ENCODE results near the gene C2orf69. TPM values are rescaled to one million over a fixed set of nuclear protein-coding genes. Genes with fewer than 3 reads are reported as not detected.

Gene C2orf69
- polyA plus RNA-seq, 3 donors = 5.5 to 9.4 (median 6.9) TPM

DNA sequence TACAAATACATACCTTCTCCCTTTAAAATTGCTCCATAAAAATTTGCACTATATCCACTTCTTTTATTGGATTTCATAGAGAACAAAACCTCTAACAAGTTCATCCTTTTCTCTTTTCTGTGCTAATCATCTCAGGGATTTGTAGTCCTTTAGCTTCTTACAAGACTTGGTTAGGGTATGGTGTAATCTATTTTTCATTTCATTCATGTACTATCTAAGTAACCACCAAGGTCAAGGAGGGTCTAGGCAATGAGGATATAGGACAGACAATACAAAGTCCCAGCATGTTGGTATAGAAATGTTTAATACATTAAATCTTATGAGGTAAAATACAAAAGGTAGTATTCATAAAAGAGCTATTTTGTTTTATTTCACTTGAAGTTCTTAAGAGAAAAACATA is 17.5 kb downstream of the C2orf69 start:
- no peaks in the 10 kb centered on the region for H3K27me3 ChIP-seq (ENCODE audit: control insufficient read depth in 2 of 2, insufficient read depth in 2 of 2, low read length in 2 of 2)
- DNase-seq = no peak
- H3K4me1 Mint-ChIP-seq = no peaks in the 10 kb centered on the region
- peaks cover 6% of the 10 kb centered on the region for H4K20me1 ChIP-seq (ENCODE audit: insufficient read depth, low read length)
- no peak overlapping the region for H3K27ac ChIP-seq (ENCODE audit: low read depth in 1 of 2, low read length in 2 of 2)
- no peak overlapping the region for H3K27ac Mint-ChIP-seq
- no peaks in the 10 kb centered on the region for H3K4me1 ChIP-seq (ENCODE audit: control insufficient read depth in 1 of 2, insufficient read depth in 2 of 2, low read length in 2 of 2)
- intact Hi-C loops (cut with micrococcal nuclease) = no loop called here
- H3K4me3 Mint-ChIP-seq = no peak overlapping the region
- peaks cover 44 to 74% of the 10 kb centered on the region in 2 donors for H3K36me3 ChIP-seq (replicated peaks in 1 of 2; ENCODE audit: control insufficient read depth in 1 of 2, insufficient read depth in 2 of 2, low read length in 2 of 2)
- H3K9ac ChIP-seq (ENCODE audit: insufficient read depth, low read length, poor library complexity, severe bottlenecking) = no peak overlapping the region
- H2AFZ ChIP-seq (ENCODE audit: insufficient read depth, low read depth, low read length, poor library complexity, severe bottlenecking) = no peak overlapping the region
- H3K79me2 ChIP-seq (ENCODE audit: insufficient read depth, low read length) = peaks cover 24% of the 10 kb centered on the region
- no peaks in the 10 kb centered on the region for H3K27me3 Mint-ChIP-seq (ENCODE audit: low read depth in 3 of 3)
- no peak overlapping the region for H3K4me3 ChIP-seq (replicated peaks in 1 of 3; ENCODE audit: low read depth in 2 of 3, low read length in 3 of 3)
- no peaks in the 10 kb centered on the region for H3K9me3 ChIP-seq (replicated peaks in 1 of 2; ENCODE audit: control insufficient read depth in 1 of 2, insufficient read depth in 1 of 2, low read length in 2 of 2)
- no peaks in the 10 kb centered on the region for H3K9me3 Mint-ChIP-seq
- TF ChIP-seq, protein P1, sequence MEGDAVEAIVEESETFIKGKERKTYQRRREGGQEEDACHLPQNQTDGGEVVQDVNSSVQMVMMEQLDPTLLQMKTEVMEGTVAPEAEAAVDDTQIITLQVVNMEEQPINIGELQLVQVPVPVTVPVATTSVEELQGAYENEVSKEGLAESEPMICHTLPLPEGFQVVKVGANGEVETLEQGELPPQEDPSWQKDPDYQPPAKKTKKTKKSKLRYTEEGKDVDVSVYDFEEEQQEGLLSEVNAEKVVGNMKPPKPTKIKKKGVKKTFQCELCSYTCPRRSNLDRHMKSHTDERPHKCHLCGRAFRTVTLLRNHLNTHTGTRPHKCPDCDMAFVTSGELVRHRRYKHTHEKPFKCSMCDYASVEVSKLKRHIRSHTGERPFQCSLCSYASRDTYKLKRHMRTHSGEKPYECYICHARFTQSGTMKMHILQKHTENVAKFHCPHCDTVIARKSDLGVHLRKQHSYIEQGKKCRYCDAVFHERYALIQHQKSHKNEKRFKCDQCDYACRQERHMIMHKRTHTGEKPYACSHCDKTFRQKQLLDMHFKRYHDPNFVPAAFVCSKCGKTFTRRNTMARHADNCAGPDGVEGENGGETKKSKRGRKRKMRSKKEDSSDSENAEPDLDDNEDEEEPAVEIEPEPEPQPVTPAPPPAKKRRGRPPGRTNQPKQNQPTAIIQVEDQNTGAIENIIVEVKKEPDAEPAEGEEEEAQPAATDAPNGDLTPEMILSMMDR (IDR thresholded peaks at IDR 0.05) = no peak
- H3K36me3 Mint-ChIP-seq = peaks cover 48 to 62% of the 10 kb centered on the region in 2 donors
- no peak overlapping the region for H3K4me2 ChIP-seq (replicated peaks; ENCODE audit: extremely low read depth, low read length, poor library complexity, severe bottlenecking)

DNA sequence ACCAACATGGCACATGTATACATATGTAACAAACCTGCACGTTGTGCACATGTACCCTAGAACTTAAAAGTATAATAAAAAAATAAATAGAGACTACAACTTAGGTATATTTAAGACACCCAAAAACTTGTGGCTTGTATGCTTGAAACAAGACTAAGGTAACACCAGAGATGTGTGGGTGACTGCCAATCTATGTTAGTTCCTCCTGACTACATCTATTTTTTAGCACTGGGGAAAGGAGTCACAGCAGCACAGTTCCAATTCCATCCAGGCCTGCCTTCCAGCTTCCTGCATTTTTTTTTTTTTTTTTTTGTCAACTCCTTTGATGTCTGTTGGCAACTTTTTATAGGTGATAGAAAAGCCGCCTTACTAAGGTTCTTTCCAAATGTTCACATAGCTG is 18.2 kb downstream of the C2orf69 start:
- no peaks in the 10 kb centered on the region for H3K27me3 ChIP-seq (ENCODE audit: control insufficient read depth in 2 of 2, insufficient read depth in 2 of 2, low read length in 2 of 2)
- H3K4me3 Mint-ChIP-seq = no peak overlapping the region
- H3K27ac ChIP-seq (ENCODE audit: low read depth in 1 of 2, low read length in 2 of 2) = no peak overlapping the region
- H3K4me3 ChIP-seq (replicated peaks in 1 of 3; ENCODE audit: low read depth in 2 of 3, low read length in 3 of 3) = no peak overlapping the region
- no peaks in the 10 kb centered on the region for H3K27me3 Mint-ChIP-seq (ENCODE audit: low read depth in 3 of 3)
- H3K79me2 ChIP-seq (ENCODE audit: insufficient read depth, low read length) = peaks cover 17% of the 10 kb centered on the region
- no CpG with 5 or more reads among the region's 2 CpGs for WGBS (ENCODE audit: insufficient coverage)
- H3K9me3 Mint-ChIP-seq = no peaks in the 10 kb centered on the region
- TF ChIP-seq, protein P1 (IDR thresholded peaks at IDR 0.05) = no peak
- H2AFZ ChIP-seq (ENCODE audit: insufficient read depth, low read depth, low read length, poor library complexity, severe bottlenecking) = no peak overlapping the region
- no peaks in the 10 kb centered on the region for H3K4me1 ChIP-seq (ENCODE audit: control insufficient read depth in 1 of 2, insufficient read depth in 2 of 2, low read length in 2 of 2)
- H3K4me2 ChIP-seq (replicated peaks; ENCODE audit: extremely low read depth, low read length, poor library complexity, severe bottlenecking) = no peak overlapping the region
- no peaks in the 10 kb centered on the region for H3K4me1 Mint-ChIP-seq
- no peaks in the 10 kb centered on the region for H3K9me3 ChIP-seq (replicated peaks in 1 of 2; ENCODE audit: control insufficient read depth in 1 of 2, insufficient read depth in 1 of 2, low read length in 2 of 2)
- H3K36me3 Mint-ChIP-seq = peaks cover 48 to 62% of the 10 kb centered on the region in 2 donors
- no peak overlapping the region for H3K9ac ChIP-seq (ENCODE audit: insufficient read depth, low read length, poor library complexity, severe bottlenecking)
- intact Hi-C loops (cut with micrococcal nuclease) = no loop called here
- peaks cover 42 to 80% of the 10 kb centered on the region in 2 donors for H3K36me3 ChIP-seq (replicated peaks in 1 of 2; ENCODE audit: control insufficient read depth in 1 of 2, insufficient read depth in 2 of 2, low read length in 2 of 2)
- peaks cover under 1% of the 10 kb centered on the region for H4K20me1 ChIP-seq (ENCODE audit: insufficient read depth, low read length)
- no peak for DNase-seq
- H3K27ac Mint-ChIP-seq = no peak overlapping the region

All from CD14-positive monocyte (primary cell).